Hypothalamus (tissue), 51 donors: ENCODE results near the gene FNDC1.
"Not testable (repeated sequence)": the region's sequence is repeated elsewhere in the genome, so short reads cannot be mapped to it uniquely, and the experiment has no call there.

Experiments
- DNase-seq, 51 donors: peaks; one replicate each; lab custom pipeline; 2025; lab: John Stamatoyannopoulos, UW

FNDC1 gene

GRCh38 chr6:159169193-159169555 is at the start of gene FNDC1:
Gene FNDC1, plus strand, starts transcription at chr6:159169400. Its CDS starts 197 bp downstream, at chr6:159169597.
- DNase-seq, result peak in 3 of 51 donors; percentile 8 to 19 (median 11)

- DNase-seq, result peak in 2 of 51 donors; percentile 6 to 33
Measured at GRCh38 chr6:159119791-159120190, 49.4 kb upstream of the FNDC1 start.

GRCh38 chr6:159121486-159121885 is 47.7 kb upstream of the FNDC1 start:
- peak in 1 of 51 donors; percentile 14 for DNase-seq

- DNase-seq, result no peak
Measured at GRCh38 chr6:159122453-159122852, 46.7 kb upstream of the FNDC1 start.

GRCh38 chr6:159123831-159124230 is 45.4 kb upstream of the FNDC1 start:
- DNase-seq, result not testable (repeated sequence)

GRCh38 chr6:159125014-159125609 is 44.1 kb upstream of the FNDC1 start:
- DNase-seq, result no peak

GRCh38 chr6:159125951-159126352 is 43.2 kb upstream of the FNDC1 start:
- peak in 47 of 51 donors; percentile 16 to 94 (median 75) for DNase-seq

GRCh38 chr6:159126590-159126989 is 42.6 kb upstream of the FNDC1 start:
- peak in 23 of 51 donors; percentile 18 to 70 (median 40) for DNase-seq

- DNase-seq, result no peak
Measured at GRCh38 chr6:159127701-159128100, 41.5 kb upstream of the FNDC1 start.

GRCh38 chr6:159128978-159129377 is 40.2 kb upstream of the FNDC1 start:
- no peak for DNase-seq

GRCh38 chr6:159130846-159131245 is 38.4 kb upstream of the FNDC1 start:
- DNase-seq, result no peak

- no peak for DNase-seq
Measured at GRCh38 chr6:159131709-159132108, 37.5 kb upstream of the FNDC1 start.

GRCh38 chr6:159132664-159133063 is 36.5 kb upstream of the FNDC1 start:
- DNase-seq, result no peak

- peak in 37 of 51 donors; percentile 10 to 84 (median 43) for DNase-seq
Measured at GRCh38 chr6:159134701-159135364, 34.4 kb upstream of the FNDC1 start.

- DNase-seq, result no peak
Measured at GRCh38 chr6:159137676-159138075, 31.5 kb upstream of the FNDC1 start.

GRCh38 chr6:159142531-159142930 is 26.7 kb upstream of the FNDC1 start:
- no peak for DNase-seq

GRCh38 chr6:159148641-159149040 is 20.6 kb upstream of the FNDC1 start:
- no peak for DNase-seq

- no peak for DNase-seq
Measured at GRCh38 chr6:159149641-159150040, 19.6 kb upstream of the FNDC1 start.

GRCh38 chr6:159151266-159151855 is 17.8 kb upstream of the FNDC1 start:
- peak in 18 of 51 donors; percentile 5 to 45 (median 18) for DNase-seq

- no peak for DNase-seq
Measured at GRCh38 chr6:159152041-159152440, 17.2 kb upstream of the FNDC1 start.

GRCh38 chr6:159152782-159153181 is 16.4 kb upstream of the FNDC1 start:
- DNase-seq, result no peak

GRCh38 chr6:159155679-159156078 is 13.5 kb upstream of the FNDC1 start:
- no peak for DNase-seq
